Prostate gland (tissue), 2 donors: ENCODE measurements around the gene ZKSCAN5.

Experiments
- CTCF ChIP-seq, 4 experiments: fragments of 200-600 bp in 2 of 4; fragments of 450-650 bp in 2 of 4; sonication (generic) in 2 of 4; IDR thresholded peaks; 1 replicate in 3 of 4; 2 replicates in 1 of 4; pipeline ENCODE4 v1.5.1; 2016 to 2019; ENCODE audit warnings: antibody characterized with exemption in 4 of 4, mild to moderate bottlenecking in 2 of 4, moderate library complexity in 2 of 4
- POLR2AphosphoS5 ChIP-seq: sonication (generic); formaldehyde crosslinking; IDR thresholded peaks from one replicate; pipeline ENCODE4 v1.6.1; 2017; ENCODE audit warnings: antibody characterized with exemption

DNA sequence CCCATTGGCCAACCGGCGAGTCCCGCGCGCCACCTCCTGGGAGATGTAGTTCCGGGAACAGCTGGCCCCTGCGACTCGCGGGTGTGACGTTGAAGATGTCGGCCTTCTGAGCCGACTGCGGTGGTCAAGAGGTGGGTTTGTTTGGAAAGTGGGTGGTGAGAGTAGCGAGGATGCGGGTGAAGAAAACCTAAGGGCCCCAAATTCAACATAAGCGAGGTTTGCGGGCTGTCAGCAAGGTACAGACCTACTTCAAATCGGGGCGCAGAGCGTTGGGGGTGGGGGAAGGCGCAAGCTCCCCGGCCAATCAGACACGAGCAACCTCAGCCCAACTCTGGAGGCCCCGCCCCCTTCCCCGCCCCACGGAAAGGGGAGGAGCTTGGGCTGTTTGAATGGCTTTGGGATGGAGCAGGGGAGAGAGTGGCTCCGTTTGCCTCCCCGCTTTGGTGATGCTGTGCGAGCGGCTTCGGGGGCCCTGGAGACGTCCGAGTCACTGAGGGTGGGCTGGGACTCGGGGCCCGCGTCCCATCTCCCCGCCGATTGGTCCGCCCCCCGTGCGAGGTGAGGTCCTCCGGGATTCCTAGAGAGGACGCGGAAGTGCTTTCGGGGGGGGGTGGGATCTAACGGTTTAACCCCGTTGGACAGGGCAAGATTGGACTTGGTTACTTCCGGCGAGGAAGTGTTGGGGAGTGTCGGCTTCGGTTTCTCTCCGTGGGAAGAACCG is at the start of gene ZKSCAN5:
- TF ChIP-seq CTCF (IDR thresholded peaks at IDR 0.05), result peak in 3 of 4 experiments; percentile 37 to 54 (median 44)
- TF ChIP-seq POLR2AphosphoS5, result peak; percentile 57
